ENCODE data around the gene UBE2B. TPM values are rescaled to one million over a fixed set of nuclear protein-coding genes. Genes with fewer than 3 reads are reported as not detected.

UBE2B gene
- total and polyA plus RNA-seq, 4 donors, result 20.1 to 91.6 (median 31.0) TPM

DNA sequence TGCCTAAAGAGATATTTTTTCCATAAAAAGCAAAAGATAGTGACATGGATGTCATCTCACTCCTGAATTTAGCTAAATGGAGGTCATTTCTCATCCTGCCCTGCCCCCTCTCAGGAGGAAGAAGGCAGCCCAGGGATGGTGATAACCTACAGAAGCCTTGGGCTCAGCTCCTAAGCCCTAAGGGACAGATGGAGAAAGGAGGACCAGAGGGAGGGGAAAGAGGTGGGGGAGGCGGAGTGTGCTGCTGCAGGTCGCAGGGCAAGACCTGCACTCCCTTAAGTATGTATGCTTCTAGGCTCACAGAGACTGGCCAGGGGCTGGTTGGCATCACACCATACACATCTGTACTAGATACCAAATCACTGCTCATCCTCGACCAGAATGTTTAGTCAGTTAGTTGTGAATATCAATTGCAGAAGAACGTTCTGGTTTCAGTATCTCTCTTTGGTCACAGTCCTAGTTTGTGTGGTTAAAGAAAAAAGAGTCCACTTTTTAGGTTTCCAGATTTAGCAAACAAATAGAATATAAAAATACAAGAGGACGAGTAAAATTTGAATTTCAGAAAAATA, 58.7 kb downstream of the UBE2B start (continued):
- TF ChIP-seq RAD21 (IDR thresholded peaks at IDR 0.05), result no peak
- no peak for TF ChIP-seq TAF1 (conservative IDR thresholded peaks at IDR 0.05)
- TF ChIP-seq EGR1 (IDR thresholded peaks at IDR 0.05; ENCODE audit: low read depth in 2 of 2), result no peak
- no peak for TF ChIP-seq YY1 (IDR thresholded peaks at IDR 0.05)
- TF ChIP-seq FOXA1 (IDR thresholded peaks at IDR 0.05), result no peak

- Histone ChIP-seq H3K36me3 (ENCODE audit: control insufficient read depth in 4 of 4, insufficient read depth in 3 of 4, low read depth in 1 of 4, low read length in 3 of 4) (no peaks in the 10 kb centered on the region), H3K9me3 (ENCODE audit: control insufficient read depth in 4 of 4, low read length in 3 of 4) (no peaks in the 10 kb centered on the region), H3K4me1 (ENCODE audit: control insufficient read depth in 4 of 4, insufficient read depth in 4 of 4, low read length in 3 of 4) (peaks cover 5 to 22% (median 16%) of the 10 kb centered on the region in 4 donors), H3K9ac (ENCODE audit: low read depth in 1 of 2, low read length in 2 of 2) (no peak overlapping the region), H3K27me3 (ENCODE audit: control insufficient read depth in 4 of 4, insufficient read depth in 4 of 4, low read length in 3 of 4) (no peaks in the 10 kb centered on the region), H3K4me3 (ENCODE audit: low read depth in 1 of 3, low read length in 3 of 3) (no peak overlapping the region), H3K27ac (ENCODE audit: low read depth in 1 of 2, low read length in 2 of 2) (no peak overlapping the region)
- no peak for TF ChIP-seq EGR1 (IDR thresholded peaks at IDR 0.05; ENCODE audit: low read depth in 2 of 2)
- TF ChIP-seq, protein P1, sequence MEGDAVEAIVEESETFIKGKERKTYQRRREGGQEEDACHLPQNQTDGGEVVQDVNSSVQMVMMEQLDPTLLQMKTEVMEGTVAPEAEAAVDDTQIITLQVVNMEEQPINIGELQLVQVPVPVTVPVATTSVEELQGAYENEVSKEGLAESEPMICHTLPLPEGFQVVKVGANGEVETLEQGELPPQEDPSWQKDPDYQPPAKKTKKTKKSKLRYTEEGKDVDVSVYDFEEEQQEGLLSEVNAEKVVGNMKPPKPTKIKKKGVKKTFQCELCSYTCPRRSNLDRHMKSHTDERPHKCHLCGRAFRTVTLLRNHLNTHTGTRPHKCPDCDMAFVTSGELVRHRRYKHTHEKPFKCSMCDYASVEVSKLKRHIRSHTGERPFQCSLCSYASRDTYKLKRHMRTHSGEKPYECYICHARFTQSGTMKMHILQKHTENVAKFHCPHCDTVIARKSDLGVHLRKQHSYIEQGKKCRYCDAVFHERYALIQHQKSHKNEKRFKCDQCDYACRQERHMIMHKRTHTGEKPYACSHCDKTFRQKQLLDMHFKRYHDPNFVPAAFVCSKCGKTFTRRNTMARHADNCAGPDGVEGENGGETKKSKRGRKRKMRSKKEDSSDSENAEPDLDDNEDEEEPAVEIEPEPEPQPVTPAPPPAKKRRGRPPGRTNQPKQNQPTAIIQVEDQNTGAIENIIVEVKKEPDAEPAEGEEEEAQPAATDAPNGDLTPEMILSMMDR (IDR thresholded peaks at IDR 0.05; ENCODE audit: low read depth, low read length, missing input control), result no peak
- TF ChIP-seq FOXA2 (IDR thresholded peaks at IDR 0.05), result no peak
- no peak for TF ChIP-seq FOXA1 (IDR thresholded peaks at IDR 0.05)
- TF ChIP-seq, protein P2, sequence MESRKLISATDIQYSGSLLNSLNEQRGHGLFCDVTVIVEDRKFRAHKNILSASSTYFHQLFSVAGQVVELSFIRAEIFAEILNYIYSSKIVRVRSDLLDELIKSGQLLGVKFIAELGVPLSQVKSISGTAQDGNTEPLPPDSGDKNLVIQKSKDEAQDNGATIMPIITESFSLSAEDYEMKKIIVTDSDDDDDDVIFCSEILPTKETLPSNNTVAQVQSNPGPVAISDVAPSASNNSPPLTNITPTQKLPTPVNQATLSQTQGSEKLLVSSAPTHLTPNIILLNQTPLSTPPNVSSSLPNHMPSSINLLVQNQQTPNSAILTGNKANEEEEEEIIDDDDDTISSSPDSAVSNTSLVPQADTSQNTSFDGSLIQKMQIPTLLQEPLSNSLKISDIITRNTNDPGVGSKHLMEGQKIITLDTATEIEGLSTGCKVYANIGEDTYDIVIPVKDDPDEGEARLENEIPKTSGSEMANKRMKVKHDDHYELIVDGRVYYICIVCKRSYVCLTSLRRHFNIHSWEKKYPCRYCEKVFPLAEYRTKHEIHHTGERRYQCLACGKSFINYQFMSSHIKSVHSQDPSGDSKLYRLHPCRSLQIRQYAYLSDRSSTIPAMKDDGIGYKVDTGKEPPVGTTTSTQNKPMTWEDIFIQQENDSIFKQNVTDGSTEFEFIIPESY (IDR thresholded peaks at IDR 0.05), result no peak
- TF ChIP-seq, protein P3, sequence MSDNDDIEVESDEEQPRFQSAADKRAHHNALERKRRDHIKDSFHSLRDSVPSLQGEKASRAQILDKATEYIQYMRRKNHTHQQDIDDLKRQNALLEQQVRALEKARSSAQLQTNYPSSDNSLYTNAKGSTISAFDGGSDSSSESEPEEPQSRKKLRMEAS (IDR thresholded peaks at IDR 0.05), result no peak
- TF ChIP-seq, protein P4, sequence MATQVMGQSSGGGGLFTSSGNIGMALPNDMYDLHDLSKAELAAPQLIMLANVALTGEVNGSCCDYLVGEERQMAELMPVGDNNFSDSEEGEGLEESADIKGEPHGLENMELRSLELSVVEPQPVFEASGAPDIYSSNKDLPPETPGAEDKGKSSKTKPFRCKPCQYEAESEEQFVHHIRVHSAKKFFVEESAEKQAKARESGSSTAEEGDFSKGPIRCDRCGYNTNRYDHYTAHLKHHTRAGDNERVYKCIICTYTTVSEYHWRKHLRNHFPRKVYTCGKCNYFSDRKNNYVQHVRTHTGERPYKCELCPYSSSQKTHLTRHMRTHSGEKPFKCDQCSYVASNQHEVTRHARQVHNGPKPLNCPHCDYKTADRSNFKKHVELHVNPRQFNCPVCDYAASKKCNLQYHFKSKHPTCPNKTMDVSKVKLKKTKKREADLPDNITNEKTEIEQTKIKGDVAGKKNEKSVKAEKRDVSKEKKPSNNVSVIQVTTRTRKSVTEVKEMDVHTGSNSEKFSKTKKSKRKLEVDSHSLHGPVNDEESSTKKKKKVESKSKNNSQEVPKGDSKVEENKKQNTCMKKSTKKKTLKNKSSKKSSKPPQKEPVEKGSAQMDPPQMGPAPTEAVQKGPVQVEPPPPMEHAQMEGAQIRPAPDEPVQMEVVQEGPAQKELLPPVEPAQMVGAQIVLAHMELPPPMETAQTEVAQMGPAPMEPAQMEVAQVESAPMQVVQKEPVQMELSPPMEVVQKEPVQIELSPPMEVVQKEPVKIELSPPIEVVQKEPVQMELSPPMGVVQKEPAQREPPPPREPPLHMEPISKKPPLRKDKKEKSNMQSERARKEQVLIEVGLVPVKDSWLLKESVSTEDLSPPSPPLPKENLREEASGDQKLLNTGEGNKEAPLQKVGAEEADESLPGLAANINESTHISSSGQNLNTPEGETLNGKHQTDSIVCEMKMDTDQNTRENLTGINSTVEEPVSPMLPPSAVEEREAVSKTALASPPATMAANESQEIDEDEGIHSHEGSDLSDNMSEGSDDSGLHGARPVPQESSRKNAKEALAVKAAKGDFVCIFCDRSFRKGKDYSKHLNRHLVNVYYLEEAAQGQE (IDR thresholded peaks at IDR 0.05), result no peak
- no peak for TF ChIP-seq RAD21 (IDR thresholded peaks at IDR 0.05)
- no peak for TF ChIP-seq SP1 (IDR thresholded peaks at IDR 0.05)
- TF ChIP-seq HNF4G (IDR thresholded peaks at IDR 0.05), result no peak
- no peak for TF ChIP-seq GABPA (IDR thresholded peaks at IDR 0.05 in 1 of 2, conservative IDR thresholded peaks at IDR 0.05 in 1 of 2)
- no peak for TF ChIP-seq ATF3 (IDR thresholded peaks at IDR 0.05)
- TF ChIP-seq YY1 (IDR thresholded peaks at IDR 0.05), result no peak
- TF ChIP-seq RXRA (IDR thresholded peaks at IDR 0.05), result no peak
- 92% methylated on average over 4 of the region's 4 CpGs for WGBS
- DNase-seq (ENCODE audit: low spot score), result no peak
These were observed 60.8 kb downstream of the UBE2B start for GRCh38 chr5:134432174-134432573.
